ENCODE measurements around the gene PROSER2.

PROSER2 gene

DNA sequence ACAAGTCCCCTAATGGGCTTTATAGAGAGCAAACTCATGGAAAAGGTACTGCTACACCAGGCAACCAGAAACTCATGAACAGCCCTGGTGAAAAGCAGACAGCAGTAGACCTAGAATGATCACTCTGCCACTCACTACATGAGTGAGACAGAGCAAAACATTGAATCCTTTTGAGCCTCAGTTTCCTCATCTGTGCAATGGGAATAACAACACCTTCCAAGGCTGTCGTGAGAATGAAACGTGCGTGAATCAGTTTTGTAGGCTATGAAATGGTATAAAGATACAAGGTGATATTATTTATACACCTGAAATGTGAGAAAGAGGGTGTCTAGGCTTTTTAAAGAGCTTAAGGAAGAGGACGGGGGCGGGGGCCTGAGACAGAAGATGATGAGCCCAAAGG is 14.3 kb upstream of the PROSER2 start:
- DNase-seq (ENCODE audit: low spot score) (no peak), ATAC-seq (ENCODE audit: low read depth) (no peak)
- Histone ChIP-seq H3K27ac (ENCODE audit: poor library complexity, severe bottlenecking) (no peak overlapping the region), H3K9me3 (ENCODE audit: severe bottlenecking) (no peaks in the 10 kb centered on the region), H3K36me3 (ENCODE audit: low read depth) (no peaks in the 10 kb centered on the region), H3K4me1 (ENCODE audit: insufficient read depth, poor library complexity, severe bottlenecking) (peaks cover 4% of the 10 kb centered on the region), H3K27me3 (ENCODE audit: insufficient read depth, poor library complexity, severe bottlenecking) (no peaks in the 10 kb centered on the region), H3K4me3 (ENCODE audit: severe bottlenecking) (no peak overlapping the region)
- TF ChIP-seq, protein P1, sequence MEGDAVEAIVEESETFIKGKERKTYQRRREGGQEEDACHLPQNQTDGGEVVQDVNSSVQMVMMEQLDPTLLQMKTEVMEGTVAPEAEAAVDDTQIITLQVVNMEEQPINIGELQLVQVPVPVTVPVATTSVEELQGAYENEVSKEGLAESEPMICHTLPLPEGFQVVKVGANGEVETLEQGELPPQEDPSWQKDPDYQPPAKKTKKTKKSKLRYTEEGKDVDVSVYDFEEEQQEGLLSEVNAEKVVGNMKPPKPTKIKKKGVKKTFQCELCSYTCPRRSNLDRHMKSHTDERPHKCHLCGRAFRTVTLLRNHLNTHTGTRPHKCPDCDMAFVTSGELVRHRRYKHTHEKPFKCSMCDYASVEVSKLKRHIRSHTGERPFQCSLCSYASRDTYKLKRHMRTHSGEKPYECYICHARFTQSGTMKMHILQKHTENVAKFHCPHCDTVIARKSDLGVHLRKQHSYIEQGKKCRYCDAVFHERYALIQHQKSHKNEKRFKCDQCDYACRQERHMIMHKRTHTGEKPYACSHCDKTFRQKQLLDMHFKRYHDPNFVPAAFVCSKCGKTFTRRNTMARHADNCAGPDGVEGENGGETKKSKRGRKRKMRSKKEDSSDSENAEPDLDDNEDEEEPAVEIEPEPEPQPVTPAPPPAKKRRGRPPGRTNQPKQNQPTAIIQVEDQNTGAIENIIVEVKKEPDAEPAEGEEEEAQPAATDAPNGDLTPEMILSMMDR (IDR thresholded peaks at IDR 0.05; ENCODE audit: poor library complexity, severe bottlenecking) = no peak

DNA sequence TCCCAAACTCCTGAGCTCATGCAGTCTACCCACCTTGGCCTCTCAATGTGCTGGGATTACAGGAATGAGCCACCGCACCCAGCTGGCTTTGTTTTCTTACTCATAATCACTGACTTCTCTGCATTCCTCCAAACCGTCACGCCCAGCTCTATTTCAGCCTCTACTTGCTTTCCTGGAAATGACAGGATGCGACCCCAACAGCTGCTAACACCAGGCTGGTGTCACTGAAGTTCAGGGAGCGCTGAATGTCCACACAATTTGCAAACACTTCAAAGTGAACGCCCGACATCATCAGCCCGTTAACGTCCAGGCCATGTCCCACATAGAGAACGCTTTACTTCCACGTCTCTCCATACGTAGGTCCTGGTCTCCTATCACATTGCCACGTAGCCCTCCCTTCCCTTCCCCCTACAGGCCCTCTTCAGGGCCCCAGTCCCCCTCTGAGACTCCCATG is 12.8 kb upstream of the PROSER2 start:
- Histone ChIP-seq H3K4me3 (ENCODE audit: severe bottlenecking) (no peak overlapping the region), H3K4me1 (ENCODE audit: insufficient read depth, poor library complexity, severe bottlenecking) (peaks cover 13% of the 10 kb centered on the region), H3K9me3 (ENCODE audit: severe bottlenecking) (no peaks in the 10 kb centered on the region), H3K27ac (ENCODE audit: poor library complexity, severe bottlenecking) (peak overlapping the region; percentile 28), H3K27me3 (ENCODE audit: insufficient read depth, poor library complexity, severe bottlenecking) (no peaks in the 10 kb centered on the region), H3K36me3 (ENCODE audit: low read depth) (no peaks in the 10 kb centered on the region)
- TF ChIP-seq, protein P1 (IDR thresholded peaks at IDR 0.05; ENCODE audit: poor library complexity, severe bottlenecking) = no peak
- no peak for DNase-seq (ENCODE audit: low spot score)
- peak; percentile 84 for ATAC-seq (ENCODE audit: low read depth)

- peak overlapping the region; percentile 28 for H3K27ac ChIP-seq (ENCODE audit: poor library complexity, severe bottlenecking)
- TF ChIP-seq, protein P1 (IDR thresholded peaks at IDR 0.05; ENCODE audit: poor library complexity, severe bottlenecking) = no peak
- H3K4me3 ChIP-seq (ENCODE audit: severe bottlenecking) = no peak overlapping the region
- H3K36me3 ChIP-seq (ENCODE audit: low read depth) = no peaks in the 10 kb centered on the region
- no peaks in the 10 kb centered on the region for H3K27me3 ChIP-seq (ENCODE audit: insufficient read depth, poor library complexity, severe bottlenecking)
- no peaks in the 10 kb centered on the region for H3K9me3 ChIP-seq (ENCODE audit: severe bottlenecking)
- peaks cover 13% of the 10 kb centered on the region for H3K4me1 ChIP-seq (ENCODE audit: insufficient read depth, poor library complexity, severe bottlenecking)
- ATAC-seq (ENCODE audit: low read depth) = no peak
- DNase-seq (ENCODE audit: low spot score) = no peak
Measured at GRCh38 chr10:11810973-11811372, 12.2 kb upstream of the PROSER2 start.

DNA sequence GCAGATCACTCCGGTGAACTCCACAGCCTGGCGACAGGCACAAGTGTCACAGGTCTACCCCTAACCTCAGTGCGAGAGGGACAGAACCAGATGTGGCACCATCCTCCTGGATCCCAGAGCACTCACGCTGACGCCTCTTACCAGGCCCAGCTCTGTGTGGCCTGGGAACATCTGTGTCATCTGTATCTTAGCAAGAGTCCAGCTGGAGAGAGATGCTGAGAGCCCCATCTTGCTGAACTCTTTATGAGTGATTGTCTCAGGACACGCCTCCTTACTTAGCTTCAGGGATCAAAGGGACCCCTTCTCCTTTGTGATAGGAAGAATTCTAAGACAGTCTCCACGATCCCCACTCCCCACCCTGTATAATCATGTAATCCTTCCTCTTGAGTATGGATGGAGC is 10.0 kb upstream of the PROSER2 start:
- ATAC-seq (ENCODE audit: low read depth) = no peak
- H3K27me3 ChIP-seq (ENCODE audit: insufficient read depth, poor library complexity, severe bottlenecking) = no peaks in the 10 kb centered on the region
- H3K9me3 ChIP-seq (ENCODE audit: severe bottlenecking) = no peaks in the 10 kb centered on the region
- TF ChIP-seq, protein P1 (IDR thresholded peaks at IDR 0.05; ENCODE audit: poor library complexity, severe bottlenecking) = no peak
- no peak for DNase-seq (ENCODE audit: low spot score)
- H3K4me3 ChIP-seq (ENCODE audit: severe bottlenecking) = no peak overlapping the region
- no peak overlapping the region for H3K27ac ChIP-seq (ENCODE audit: poor library complexity, severe bottlenecking)
- H3K4me1 ChIP-seq (ENCODE audit: insufficient read depth, poor library complexity, severe bottlenecking) = peaks cover 13% of the 10 kb centered on the region
- H3K36me3 ChIP-seq (ENCODE audit: low read depth) = no peaks in the 10 kb centered on the region

GRCh38 chr10:11813855-11814567 is 9.1 kb upstream of the PROSER2 start:
- TF ChIP-seq, protein P1 (IDR thresholded peaks at IDR 0.05; ENCODE audit: poor library complexity, severe bottlenecking) = no peak
- no peak overlapping the region for H3K4me3 ChIP-seq (ENCODE audit: severe bottlenecking)
- no peak for DNase-seq (ENCODE audit: low spot score)
- H3K36me3 ChIP-seq (ENCODE audit: low read depth) = no peaks in the 10 kb centered on the region
- H3K9me3 ChIP-seq (ENCODE audit: severe bottlenecking) = no peaks in the 10 kb centered on the region
- peak overlapping the region; percentile 50 for H3K27ac ChIP-seq (ENCODE audit: poor library complexity, severe bottlenecking)
- no peaks in the 10 kb centered on the region for H3K27me3 ChIP-seq (ENCODE audit: insufficient read depth, poor library complexity, severe bottlenecking)
- peaks cover 13% of the 10 kb centered on the region for H3K4me1 ChIP-seq (ENCODE audit: insufficient read depth, poor library complexity, severe bottlenecking)
- ATAC-seq (ENCODE audit: low read depth) = peak; percentile 64

Measured in RWPE2 (cell line).